HCT116 (cell line): Measurements from ENCODE around the gene CDKL4. TPM values are rescaled to one million over a fixed set of nuclear protein-coding genes. Genes with fewer than 3 reads are reported as not detected.
A peak's percentile ranks its signal among the peaks of the same experiment; 100 is the strongest.

ENCODE experiments used
- ATAC-seq: fragments of 200-7000 bp; cut with Tn5 transposase; 2 replicates; pipeline ENCODE4 v1.9.1; 2020; ENCODE audit warnings: mild to moderate bottlenecking, moderate library complexity
- Bru-seq: library from RNA; stranded (reverse); fragments of 400-500 nt; gene quantifications from one replicate; lab custom pipeline; 2021; lab: Mats Ljungman, UMichigan
- BruChase-seq, 2 experiments: library from RNA; stranded (reverse); fragments of 400-500 nt; gene quantifications; one replicate each; lab custom pipeline; 2021; lab: Mats Ljungman, UMichigan
- BruUV-seq: library from RNA; stranded (reverse); fragments of 400-500 nt; replicated peaks from 2 replicates; lab custom pipeline; 2021; lab: Mats Ljungman, UMichigan
- CTCF ChIA-PET: fragments of 300-600 bp; sonication (Branson Sonifier 250); formaldehyde crosslinking; loops from one replicate; lab custom pipeline; 2021; ENCODE audit warnings: antibody characterized with exemption; lab: Charles Lee
- POLR2A ChIA-PET: fragments of 300-600, 350-600 bp; sonication (Branson Sonifier 250); formaldehyde crosslinking; loops from one replicate; lab custom pipeline; 2021; ENCODE audit warnings: antibody characterized with exemption; lab: Charles Lee
- RAD21 ChIA-PET, 2 experiments: fragments of 300-600 bp; sonication (Branson Sonifier 250); formaldehyde crosslinking; loops; one replicate each; lab custom pipeline; 2023; ENCODE audit warnings: low total read pairs in 2 of 2; ENCODE audit not compliant: uncharacterized antibody in 2 of 2, unreplicated experiment in 2 of 2, low non-redundant PET in 1 of 2; lab: Charles Lee
- DNase-seq: peaks from one replicate; pipeline ENCODE4 v3.0.0-alpha.2; 2010; ENCODE audit warnings: low read depth, low spot score
- H2AFZ ChIP-seq: fragments of 200-600 bp; shearing (Covaris generic), sonication (generic); 2 replicates; pipeline ENCODE4 v1.6.1; 2017; ENCODE audit warnings: low read depth, mixed run types, mixed read lengths, antibody characterized with exemption, low read length; ENCODE audit not compliant: poor library complexity, severe bottlenecking
- H3K27ac ChIP-seq: 2 replicates; pipeline ENCODE4 v1.5.1; 2012; ENCODE audit warnings: low read depth, low read length
- H3K27me3 ChIP-seq: fragments of 200-600 bp; sonication (generic); 2 replicates; pipeline ENCODE4 v1.6.1; 2016; ENCODE audit warnings: mixed run types, low read length, mixed read lengths; ENCODE audit not compliant: insufficient read depth
- H3K36me3 ChIP-seq, 2 experiments: fragments of 200-500 bp in 1 of 2; fragments of 200-600 bp in 1 of 2; sonication (Bioruptor generic) in 1 of 2; sonication (generic) in 1 of 2; 2 replicates each; pipeline versions ENCODE4 v1.5.1 to v1.6.1; 2014 to 2016; ENCODE audit warnings: low read length in 2 of 2, inconsistent platforms in 1 of 2, mixed read lengths in 1 of 2, mixed run types in 1 of 2; ENCODE audit not compliant: insufficient read depth in 2 of 2, control insufficient read depth in 1 of 2
- H3K4me1 ChIP-seq, 2 experiments: fragments of 200-600 bp in 1 of 2; sonication (generic) in 1 of 2; 2 replicates each; pipeline versions ENCODE4 v1.5.1 to v1.6.1; 2012 to 2017; ENCODE audit warnings: low read length in 2 of 2, inconsistent platforms in 1 of 2, mild to moderate bottlenecking in 1 of 2, mixed read lengths in 1 of 2, mixed run types in 1 of 2, moderate library complexity in 1 of 2; ENCODE audit not compliant: insufficient read depth in 2 of 2, control insufficient read depth in 1 of 2
- H3K4me2 ChIP-seq: fragments of 200-600 bp; sonication (generic); 2 replicates; pipeline ENCODE4 v1.6.1; 2017; ENCODE audit warnings: mixed run types, low read length, mixed read lengths
- H3K4me3 ChIP-seq, 2 experiments: fragments of 200-600 bp in 1 of 2; sonication (generic) in 1 of 2; replicated peaks in 1 of 2; 2 replicates each; pipeline ENCODE4 v1.5.1; 2011 to 2016; ENCODE audit warnings: low read length in 2 of 2, control low read depth in 1 of 2, low read depth in 1 of 2, mild to moderate bottlenecking in 1 of 2, mixed read lengths in 1 of 2, mixed run types in 1 of 2
- H3K79me2 ChIP-seq: fragments of 200-600 bp; sonication (generic); 2 replicates; pipeline ENCODE4 v1.6.1; 2017; ENCODE audit warnings: mild to moderate bottlenecking, mixed run types, low read length, moderate library complexity, mixed read lengths; ENCODE audit not compliant: insufficient read depth
- H3K9ac ChIP-seq: fragments of 200-600 bp; sonication (generic); 2 replicates; pipeline ENCODE4 v1.6.1; 2016; ENCODE audit warnings: low read length, mixed read lengths
- H3K9me2 ChIP-seq: fragments of 200-600 bp; sonication (generic), shearing (Covaris generic); 2 replicates; pipeline ENCODE4 v1.6.1; 2017; ENCODE audit warnings: mixed run types, mild to moderate bottlenecking, moderate library complexity; ENCODE audit not compliant: insufficient read depth
- H3K9me3 ChIP-seq, 2 experiments: fragments of 200-500 bp in 1 of 2; fragments of 200-600 bp in 1 of 2; sonication (Bioruptor generic) in 1 of 2; sonication (generic) in 1 of 2; 2 replicates each; pipeline ENCODE4 v1.6.1; 2014 to 2017; ENCODE audit warnings: low read length in 2 of 2, mixed read lengths in 2 of 2, inconsistent platforms in 1 of 2, low read depth in 1 of 2, mild to moderate bottlenecking in 1 of 2, mixed run types in 1 of 2, moderate library complexity in 1 of 2; ENCODE audit not compliant: control insufficient read depth in 1 of 2, insufficient read depth in 1 of 2
- H4K20me1 ChIP-seq: fragments of 200-600 bp; sonication (generic), shearing (Covaris generic); 2 replicates; pipeline ENCODE4 v1.6.1; 2017; ENCODE audit warnings: mixed run types, mild to moderate bottlenecking, moderate library complexity; ENCODE audit not compliant: insufficient read depth
- ATF3 ChIP-seq: IDR thresholded peaks from 2 replicates; pipeline ENCODE4 v1.6.1; 2012
- CBX3 ChIP-seq: IDR thresholded peaks from 2 replicates; pipeline ENCODE4 v1.6.1; 2012; ENCODE audit warnings: low read depth
- CEBPB ChIP-seq: IDR thresholded peaks from 2 replicates; pipeline ENCODE4 v1.6.1; 2012; ENCODE audit warnings: low read depth
- CTCF ChIP-seq, 3 experiments: fragments of 200-600 bp in 1 of 3; sonication (generic) in 1 of 3; IDR thresholded peaks in 2 of 3; conservative IDR thresholded peaks in 1 of 3; 2 replicates each; pipeline ENCODE4 v1.5.1; 2012 to 2017; ENCODE audit warnings: low read depth in 2 of 3, low read length in 2 of 3, antibody characterized with exemption in 1 of 3, borderline replicate concordance in 1 of 3, control low read depth in 1 of 3, mild to moderate bottlenecking in 1 of 3, mixed read lengths in 1 of 3, mixed run types in 1 of 3, moderate library complexity in 1 of 3; ENCODE audit not compliant: insufficient read depth in 1 of 3
- EGR1 ChIP-seq: IDR thresholded peaks from 2 replicates; pipeline ENCODE4 v1.6.1; 2012; ENCODE audit warnings: low read depth
- EZH2 ChIP-seq: fragments of 200-600 bp; sonication (generic); IDR thresholded peaks from 2 replicates; pipeline ENCODE4 v1.6.1; 2017; ENCODE audit warnings: antibody characterized with exemption, mixed run types
- EZH2phosphoT487 ChIP-seq: fragments of 200-600 bp; IDR thresholded peaks from 2 replicates; pipeline ENCODE4 v1.6.1; 2018; ENCODE audit warnings: antibody characterized with exemption, borderline replicate concordance
- FOSL1 ChIP-seq: IDR thresholded peaks from 2 replicates; pipeline ENCODE4 v1.6.1; 2012; ENCODE audit warnings: low read depth
- JUND ChIP-seq: IDR thresholded peaks from 2 replicates; pipeline ENCODE4 v1.6.1; 2012
- MAX ChIP-seq: IDR thresholded peaks from 2 replicates; pipeline ENCODE4 v1.6.1; 2012
- POLR2A ChIP-seq: IDR thresholded peaks from 2 replicates; pipeline ENCODE4 v1.7.0; 2011; ENCODE audit warnings: borderline replicate concordance; ENCODE audit not compliant: insufficient read depth, insufficient read length; ENCODE audit errors: extremely low read depth
- POLR2AphosphoS5 ChIP-seq: IDR thresholded peaks from 2 replicates; pipeline ENCODE4 v1.6.1; 2011; ENCODE audit warnings: mild to moderate bottlenecking, low read depth, low read length, moderate library complexity
- RAD21 ChIP-seq: IDR thresholded peaks from 2 replicates; pipeline ENCODE4 v1.6.1; 2012; ENCODE audit warnings: low read depth, mild to moderate bottlenecking
- REST ChIP-seq: IDR thresholded peaks from 2 replicates; pipeline ENCODE4 v1.6.1; 2012; ENCODE audit warnings: low read depth
- SIN3A ChIP-seq: IDR thresholded peaks from 2 replicates; pipeline ENCODE4 v1.6.1; 2012; ENCODE audit warnings: low read depth
- SP1 ChIP-seq: IDR thresholded peaks from 2 replicates; pipeline ENCODE4 v1.6.1; 2012; ENCODE audit warnings: low read depth
- TCF7L2 ChIP-seq: IDR thresholded peaks from 2 replicates; pipeline ENCODE4 v1.7.0; 2011; ENCODE audit warnings: borderline replicate concordance, inconsistent platforms; ENCODE audit not compliant: insufficient read depth, insufficient read length; ENCODE audit errors: extremely low read depth
- YY1 ChIP-seq: IDR thresholded peaks from 2 replicates; pipeline ENCODE4 v1.6.1; 2011; ENCODE audit warnings: low read length, low read depth, moderate library complexity, mild to moderate bottlenecking; ENCODE audit not compliant: insufficient replicate concordance; ENCODE audit errors: extremely low read depth
- ZBTB33 ChIP-seq: IDR thresholded peaks from 2 replicates; pipeline ENCODE4 v1.6.1; 2011; ENCODE audit warnings: mild to moderate bottlenecking, low read length, moderate library complexity; ENCODE audit not compliant: insufficient replicate concordance; ENCODE audit errors: extremely low read depth
- ZFX ChIP-seq: fragments of 450-650 bp; IDR thresholded peaks from 2 replicates; pipeline ENCODE4 v1.6.1; 2017
- intact Hi-C: fragments of 100-400 bp; cut with micrococcal nuclease; formaldehyde crosslinking; loops from 2 replicates; pipeline ENCODE4 v1.10.0; 2022
- long read RNA-seq: library from polyadenylated mRNA; unstranded; transcript quantifications from one replicate; pipeline ENCODE4 v2.0.0, GENCODE V29; 2021; ENCODE audit not compliant: unreplicated experiment
- polyA plus RNA-seq: library from polyadenylated mRNA; unstranded; fragments of >200 nt; gene quantifications from 2 replicates; pipeline ENCODE4 v1.2.1, GENCODE V29; 2012; ENCODE audit warnings: missing spikeins
- total RNA-seq: library from RNA; stranded (reverse); gene quantifications from one replicate; pipeline ENCODE4 v1.2.1, GENCODE V29; 2021; ENCODE audit not compliant: unreplicated experiment

Gene CDKL4
- total RNA-seq = 0.27 TPM
- not detected in 2 replicates for polyA plus RNA-seq
- Bru-seq, nascent RNA = percentile 34 among the genes with signal in this experiment
- BruChase-seq, experiment 1, labeled RNA remaining after a 6-hour chase = percentile 40 among the genes with signal in this experiment
- BruChase-seq, experiment 2, labeled RNA remaining after a 2-hour chase = percentile 33 among the genes with signal in this experiment
- long read RNA-seq = 0 reads

- H2AFZ ChIP-seq = no peak within 1 kb of the TSS
Measured at GRCh38 chr2:39243469-39244123, at the start of gene CDKL4. CDKL4 (minus strand) TSS chr2:39243970.

More at GRCh38 chr2:39243469-39244123, at the start of gene CDKL4:
- H3K27me3 ChIP-seq = no peaks in the 10 kb centered on the region
- H3K27ac ChIP-seq = no peak within 1 kb of the TSS
- H3K9ac ChIP-seq = no peak within 1 kb of the TSS
- no peak within 1 kb of the TSS for H3K4me3 ChIP-seq
- intact Hi-C loops = no loop called here
- ATAC-seq (no peak), DNase-seq (no peak)
- H3K4me1 ChIP-seq = no peaks in the 10 kb centered on the region
- H3K9me2 ChIP-seq = no peaks in the 10 kb centered on the region
- no peak within 1 kb of the TSS for H3K4me2 ChIP-seq
- CTCF ChIA-PET = no interaction called here
- BruUV-seq = no TSS peak
- POLR2A ChIA-PET = no interaction called here
- no peaks in the 10 kb centered on the region for H3K79me2 ChIP-seq
- H4K20me1 ChIP-seq = no peaks in the 10 kb centered on the region
- no peaks in the 10 kb centered on the region for H3K9me3 ChIP-seq
- TF ChIP-seq ZFX (no peak), FOSL1 (no peak), JUND (no peak), YY1 (no peak), RAD21 (no peak), ZBTB33 (no peak), CEBPB (no peak), ATF3 (no peak), REST (no peak), POLR2A (no peak), SP1 (no peak), SIN3A (no peak), POLR2AphosphoS5 (no peak), CBX3 (no peak), MAX (no peak), EZH2 (no peak), TCF7L2 (no peak), CTCF (IDR thresholded peaks at IDR 0.05 in 2 of 3, conservative IDR thresholded peaks at IDR 0.05 in 1 of 3; ENCODE audit: borderline replicate concordance in 1 of 3, insufficient read depth in 1 of 3, low read depth in 2 of 3, low read length in 2 of 3) (no peak), EGR1 (no peak), EZH2phosphoT487 (no peak)
- TF ChIP-seq, all 23 proteins: peak for 0
- RAD21 ChIA-PET = no interaction called here
- no peaks in the 10 kb centered on the region for H3K36me3 ChIP-seq
